Stimulated activated CD8-positive, alpha-beta memory T cell treated with anti-CD3 and anti-CD28 coated beads, Interleukin-15, amount 100 ng/mL, for 1 hour (primary cell): ENCODE measurements around the gene SLC29A1.
"Not testable (repeated sequence)": the region's sequence is repeated elsewhere in the genome, so short reads cannot be mapped to it uniquely, and the experiment has no call there.

Experiments used
- DNase-seq: peaks from one replicate; pipeline ENCODE4 v3.0.0-alpha.2; 2020; ENCODE audit warnings: low read depth

The SLC29A1 gene

DNA sequence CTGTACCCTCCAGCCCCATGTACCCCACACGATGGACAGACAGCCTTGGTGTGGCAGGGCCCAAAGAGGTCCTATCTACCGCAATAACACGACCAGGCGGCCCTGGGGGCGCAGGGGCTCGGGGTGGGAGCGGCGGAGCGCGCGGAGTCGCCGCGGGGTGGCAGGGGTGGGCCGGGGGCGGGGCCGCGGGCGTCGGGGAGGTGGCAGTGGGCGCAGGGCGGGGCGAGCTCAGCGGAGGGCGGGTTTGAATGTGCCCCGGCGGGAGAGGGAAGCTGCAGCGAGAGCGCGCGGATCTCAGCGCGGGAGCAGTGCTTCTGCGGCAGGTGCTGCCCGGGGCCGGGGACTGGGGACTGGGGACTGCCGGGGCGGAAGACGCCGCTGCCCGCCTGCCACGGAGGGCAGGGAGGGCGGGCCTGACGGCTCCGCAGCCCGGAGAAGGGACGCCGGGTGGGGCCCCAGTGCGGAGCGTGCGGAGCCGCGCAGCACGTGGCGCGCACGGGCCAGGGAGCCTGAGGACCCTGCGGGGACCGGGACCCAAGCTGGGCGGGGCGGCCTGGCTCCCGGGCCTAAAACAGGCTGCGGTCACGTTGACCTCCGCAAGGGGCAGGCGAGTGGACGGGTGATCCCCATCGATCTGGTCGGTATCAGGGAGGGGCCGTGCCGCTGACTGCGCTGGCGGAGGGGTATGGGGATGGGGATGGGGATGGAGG, at the start of gene SLC29A1:
SLC29A1 (plus strand) TSS at position 277 of the 710 bp plus-strand sequence. CDS start 3,719 bp downstream, outside the sequence.
- DNase-seq, result peak; percentile 63

DNA sequence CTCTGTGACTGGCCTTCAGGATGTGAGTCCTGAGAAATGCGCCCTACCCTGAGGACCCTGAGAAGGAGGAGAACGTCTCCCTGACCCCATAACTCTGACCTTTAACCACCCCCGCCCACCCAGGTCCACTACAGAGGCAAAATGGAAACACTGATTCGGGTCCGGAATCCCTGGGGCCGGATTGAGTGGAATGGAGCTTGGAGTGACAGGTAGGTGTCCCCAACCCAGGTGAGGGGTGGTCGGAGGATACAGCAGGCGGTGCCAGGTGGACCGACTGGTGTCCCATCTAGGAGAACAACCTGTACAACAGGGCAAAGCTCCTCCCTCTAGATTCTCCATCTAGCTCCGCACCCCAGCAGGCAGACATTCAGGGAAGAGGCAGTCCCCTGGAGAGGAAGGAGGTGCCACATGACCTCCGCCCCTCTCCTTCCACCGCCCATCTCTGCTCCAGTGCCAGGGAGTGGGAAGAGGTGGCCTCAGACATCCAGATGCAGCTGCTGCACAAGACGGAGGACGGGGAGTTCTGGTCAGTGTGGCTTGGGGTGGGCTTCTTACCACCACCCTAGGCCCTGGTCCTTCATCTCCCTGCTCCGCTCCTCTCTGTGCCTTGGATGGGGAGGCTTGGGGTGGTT, 47.1 kb upstream of the SLC29A1 start:
- DNase-seq, result no peak

DNA sequence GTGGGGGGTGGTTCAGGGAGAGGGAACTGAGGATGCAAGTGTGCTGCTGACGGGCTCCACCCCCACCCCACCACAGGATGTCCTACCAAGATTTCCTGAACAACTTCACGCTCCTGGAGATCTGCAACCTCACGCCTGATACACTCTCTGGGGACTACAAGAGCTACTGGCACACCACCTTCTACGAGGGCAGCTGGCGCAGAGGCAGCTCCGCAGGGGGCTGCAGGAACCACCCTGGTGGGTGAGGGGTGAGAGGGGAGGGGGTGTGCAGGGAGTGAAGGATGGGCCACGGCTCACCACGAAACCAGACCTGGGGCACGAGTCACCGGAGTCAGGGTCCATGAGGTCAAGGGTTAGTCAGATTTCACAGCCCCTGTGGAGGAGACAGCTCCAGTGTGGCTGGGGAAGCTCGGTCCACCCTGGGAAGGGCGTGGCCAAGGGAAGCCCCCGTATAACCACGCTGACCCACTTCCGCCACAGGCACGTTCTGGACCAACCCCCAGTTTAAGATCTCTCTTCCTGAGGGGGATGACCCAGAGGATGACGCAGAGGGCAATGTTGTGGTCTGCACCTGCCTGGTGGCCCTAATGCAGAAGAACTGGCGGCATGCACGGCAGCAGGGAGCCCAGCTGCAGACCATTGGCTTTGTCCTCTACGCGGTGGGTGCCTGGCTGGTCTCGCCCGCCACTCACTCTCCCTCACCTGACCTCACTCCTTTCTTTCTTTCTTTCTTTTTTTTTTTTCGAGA, 46.5 kb upstream of the SLC29A1 start:
- DNase-seq, result no peak

DNA sequence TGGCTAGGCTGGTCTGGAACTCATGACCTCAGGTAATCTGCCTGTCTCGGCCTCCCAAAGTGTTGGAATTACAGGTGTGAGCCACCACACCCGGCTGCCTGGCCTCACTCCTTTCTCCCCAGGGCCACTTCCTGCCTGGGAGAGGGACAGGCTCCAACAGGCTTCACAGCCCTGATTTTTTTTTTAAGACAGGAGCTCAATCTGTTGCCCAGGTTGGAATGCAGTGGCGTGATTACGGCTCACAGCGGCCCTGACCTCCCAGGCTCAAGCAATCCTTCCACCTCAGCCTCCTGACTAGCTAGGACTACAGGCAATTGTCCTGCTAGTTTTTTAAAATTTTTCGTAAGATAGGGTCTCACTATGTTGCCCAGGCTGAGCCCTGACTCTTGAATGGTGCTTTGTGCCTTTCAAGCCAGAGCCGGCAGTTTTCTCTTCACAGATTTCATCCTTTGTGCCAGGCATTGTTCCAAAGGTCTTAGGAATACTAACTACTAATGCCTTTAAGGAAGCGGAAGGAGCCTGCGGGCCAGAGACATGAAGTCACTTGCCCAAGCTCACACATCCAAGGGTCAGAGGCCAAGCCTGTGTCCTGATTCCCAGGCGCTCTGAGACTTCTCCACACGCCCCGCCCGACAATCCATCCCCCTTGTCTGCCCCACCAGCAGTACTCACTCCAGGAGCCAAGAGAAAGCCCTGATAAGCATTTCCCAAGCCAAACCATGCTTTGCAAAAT, 45.5 kb upstream of the SLC29A1 start:
- no peak for DNase-seq

DNA sequence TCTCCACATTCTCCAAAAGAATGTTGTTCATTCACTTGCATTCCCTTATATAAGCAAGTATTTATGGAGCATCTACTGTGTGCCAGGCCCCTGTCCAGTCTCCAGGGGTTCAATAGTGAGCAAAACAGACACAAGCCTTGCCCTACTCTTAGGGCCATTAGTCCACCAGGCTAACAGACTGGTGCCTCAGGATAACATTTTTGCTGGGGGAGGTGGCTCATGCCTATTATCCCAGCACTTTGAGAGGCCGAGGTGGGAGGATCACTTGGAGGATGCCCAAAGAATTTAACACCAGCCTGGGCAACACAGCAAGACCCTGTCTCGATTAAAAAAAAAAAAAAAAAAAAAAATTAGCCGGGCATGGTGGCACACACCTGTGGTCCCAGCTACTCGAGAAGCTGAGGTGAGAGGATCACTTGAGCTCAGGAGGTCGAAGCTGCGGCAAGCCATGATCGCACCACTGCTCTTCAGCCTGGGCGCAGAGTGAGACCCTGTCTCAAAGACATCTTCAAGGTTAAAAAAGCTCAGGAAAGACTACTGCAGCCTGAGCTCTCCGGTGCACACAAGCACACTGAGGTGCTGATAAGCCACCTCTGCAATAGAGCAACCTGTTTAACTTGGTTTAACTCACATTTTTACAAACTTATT, 44.8 kb upstream of the SLC29A1 start:
- DNase-seq, result no peak

DNA sequence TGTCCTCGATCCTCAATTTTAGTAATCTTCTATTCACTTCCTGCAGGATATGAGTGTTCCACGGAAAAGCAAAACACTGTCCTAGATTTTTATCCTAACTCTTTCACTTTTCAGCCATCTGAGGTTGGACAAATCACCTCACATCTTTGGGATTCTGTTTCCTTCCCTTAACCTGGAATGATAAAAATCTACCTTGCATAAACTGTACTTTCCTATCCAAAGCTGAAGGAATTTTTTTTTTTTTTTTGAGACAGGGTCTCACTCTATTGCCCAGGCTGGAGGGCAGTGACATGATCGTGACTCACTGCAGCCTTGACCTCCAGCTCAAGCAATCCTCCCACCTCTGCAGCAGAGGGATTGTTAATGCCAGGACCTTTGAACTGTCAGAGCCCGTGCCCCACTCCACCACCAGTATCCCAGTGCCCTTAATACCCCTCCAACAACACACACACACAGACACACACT, 44.3 kb upstream of the SLC29A1 start:
- DNase-seq, result no peak

DNA sequence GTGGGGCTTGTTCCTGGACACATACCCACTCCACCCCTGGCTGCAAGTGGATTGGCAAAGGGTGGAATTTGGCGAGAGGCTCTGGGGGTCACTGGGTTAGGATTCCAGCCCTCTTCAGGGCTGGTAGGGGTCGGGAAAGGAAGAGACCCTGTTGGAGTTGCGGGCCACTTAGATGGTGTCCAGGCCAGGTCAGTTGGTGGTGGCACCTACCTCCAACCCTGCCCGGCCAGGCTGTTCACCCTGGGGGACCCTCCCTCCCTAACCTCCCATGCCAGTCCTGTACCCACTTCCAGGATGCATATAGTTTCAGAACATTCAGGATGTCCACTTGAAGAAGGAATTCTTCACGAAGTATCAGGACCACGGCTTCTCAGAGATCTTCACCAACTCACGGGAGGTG, 43.7 kb upstream of the SLC29A1 start:
- no peak for DNase-seq

DNA sequence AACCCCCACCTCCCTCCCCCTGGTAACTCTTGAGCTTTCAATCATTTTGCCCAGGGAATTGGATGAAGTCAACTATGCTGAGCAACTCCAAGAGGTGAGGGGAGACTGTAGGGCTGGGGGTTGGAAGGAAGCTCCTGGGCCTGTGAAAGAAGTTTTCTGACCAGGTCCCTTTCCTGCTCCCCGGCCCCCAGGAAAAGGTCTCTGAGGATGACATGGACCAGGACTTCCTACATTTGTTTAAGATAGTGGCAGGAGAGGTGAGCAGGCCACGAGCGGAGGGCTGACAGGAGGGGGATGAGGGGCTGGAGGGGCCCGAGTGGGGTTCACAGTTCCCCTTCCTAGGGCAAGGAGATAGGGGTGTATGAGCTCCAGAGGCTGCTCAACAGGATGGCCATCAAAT, 43.0 kb upstream of the SLC29A1 start:
- no peak for DNase-seq

DNA sequence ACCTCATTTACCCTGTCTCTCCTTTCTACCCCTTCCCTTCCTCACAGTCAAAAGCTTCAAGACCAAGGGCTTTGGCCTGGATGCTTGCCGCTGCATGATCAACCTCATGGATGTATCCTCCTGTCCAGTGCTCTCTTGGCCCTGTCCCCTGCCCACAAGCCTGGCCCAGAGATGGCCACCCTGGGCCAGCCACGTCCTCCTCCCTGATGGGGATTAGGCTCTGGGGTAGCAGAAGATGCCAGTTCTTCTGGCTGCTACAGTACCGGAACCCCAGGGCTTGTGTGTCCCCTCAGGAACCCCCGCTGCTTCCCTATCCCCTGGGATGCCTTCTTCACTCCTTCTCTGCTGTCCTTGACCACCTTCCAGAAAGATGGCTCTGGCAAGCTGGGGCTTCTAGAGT, 42.5 kb upstream of the SLC29A1 start:
- no peak for DNase-seq

DNA sequence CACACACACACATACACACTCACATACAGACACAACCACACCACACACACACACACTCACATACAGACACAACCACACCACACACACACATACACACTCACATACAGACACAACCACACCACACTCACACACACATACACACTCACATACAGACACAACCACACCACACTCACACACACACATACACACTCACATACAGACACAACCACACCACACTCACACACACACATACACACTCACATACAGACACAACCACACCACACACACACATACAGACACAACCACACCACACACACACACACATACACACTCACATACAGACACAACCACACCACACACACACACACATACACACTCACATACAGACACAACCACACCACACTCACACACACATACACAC, 41.6 kb upstream of the SLC29A1 start:
- DNase-seq, result not testable (repeated sequence)

DNA sequence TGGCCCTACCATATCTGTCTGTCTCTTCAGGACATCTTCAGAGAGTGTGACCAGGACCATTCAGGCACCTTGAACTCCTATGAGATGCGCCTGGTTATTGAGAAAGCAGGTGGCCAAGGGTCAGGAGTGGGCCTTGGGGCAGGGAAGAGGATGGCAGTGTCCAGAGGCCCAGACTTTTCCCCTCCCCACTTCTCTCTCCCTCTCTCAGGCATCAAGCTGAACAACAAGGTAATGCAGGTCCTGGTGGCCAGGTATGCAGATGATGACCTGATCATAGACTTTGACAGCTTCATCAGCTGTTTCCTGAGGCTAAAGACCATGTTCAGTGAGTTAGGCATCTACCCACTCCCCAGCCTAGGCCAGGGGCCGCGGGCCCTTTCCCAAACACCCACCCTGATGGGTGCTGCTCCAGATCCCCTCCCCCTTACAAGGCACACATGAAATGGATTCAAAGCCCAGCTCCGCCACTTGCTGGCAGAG, 40.4 kb upstream of the SLC29A1 start:
- no peak for DNase-seq

DNA sequence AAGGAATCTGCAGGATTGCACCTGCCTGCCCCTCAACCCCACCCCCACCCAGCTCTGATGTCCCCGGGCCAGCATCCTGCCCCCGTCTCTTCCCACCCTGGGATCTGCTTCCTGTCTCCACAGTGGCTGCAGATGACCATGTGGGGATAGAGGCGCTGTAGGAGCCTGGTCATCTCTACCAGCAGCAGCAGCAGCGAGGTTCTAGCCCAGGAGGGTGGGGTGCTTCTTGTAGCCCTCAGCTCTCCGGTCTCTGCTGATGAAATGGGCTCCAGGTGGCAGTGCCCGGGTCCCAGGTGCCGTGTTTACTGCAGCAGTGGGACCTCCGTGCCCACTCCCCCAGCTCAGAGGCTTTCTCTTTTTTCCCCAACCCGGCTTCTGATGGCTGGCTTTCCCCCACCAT, 39.6 kb upstream of the SLC29A1 start:
- DNase-seq, result no peak

DNA sequence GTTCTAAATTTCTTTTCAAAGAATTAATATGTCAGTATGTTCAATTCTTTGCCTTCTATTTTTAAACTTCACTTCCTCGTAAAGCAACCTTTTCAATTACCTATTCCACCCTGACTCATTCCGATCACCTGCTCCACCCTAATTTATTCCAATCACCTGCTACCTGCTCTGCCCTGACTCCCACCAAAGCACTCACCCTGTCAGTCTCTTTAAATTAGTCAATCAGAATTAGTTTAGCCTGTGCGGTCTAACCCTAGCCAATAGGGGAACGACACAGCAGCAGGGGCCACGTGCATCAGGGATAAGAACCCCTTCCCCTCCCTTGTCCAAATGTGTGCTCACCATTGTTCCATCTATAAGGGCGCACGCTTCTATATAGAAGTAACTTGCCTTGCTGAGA, 38.0 kb upstream of the SLC29A1 start:
- not testable (repeated sequence) for DNase-seq

DNA sequence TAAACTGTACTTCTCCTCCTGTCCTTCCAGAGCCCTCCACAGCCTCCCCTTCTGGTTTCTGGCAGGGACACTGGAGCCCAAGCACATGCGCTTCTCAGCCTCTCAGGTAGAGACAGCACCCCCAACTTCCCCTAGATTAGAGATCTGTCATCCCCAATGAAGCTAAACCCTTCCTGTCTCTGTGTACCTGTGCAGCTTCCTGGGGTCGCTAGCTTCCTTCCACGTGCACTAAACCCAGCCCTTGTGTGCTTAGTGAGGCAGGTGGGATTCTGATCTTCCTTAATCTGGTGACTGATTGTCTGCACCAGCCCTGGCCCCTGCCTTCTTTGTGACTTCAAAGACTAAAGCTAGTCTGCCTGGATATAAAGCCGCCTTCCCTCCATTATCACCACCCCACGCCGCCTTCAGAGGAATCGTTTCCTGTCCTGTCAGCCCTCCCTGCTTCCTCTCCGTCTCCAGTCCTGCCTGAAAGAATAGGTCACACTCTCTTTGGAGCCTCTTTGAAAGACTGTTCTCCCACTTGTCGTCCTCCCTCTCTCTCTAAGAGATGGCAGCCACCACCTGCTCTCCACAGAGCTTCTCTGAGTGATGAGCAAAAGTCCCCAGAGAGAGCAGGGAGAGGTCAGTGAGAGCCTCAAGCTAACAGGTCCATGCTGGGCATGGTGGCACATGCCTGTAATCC, 37.3 kb upstream of the SLC29A1 start:
- DNase-seq, result no peak

DNA sequence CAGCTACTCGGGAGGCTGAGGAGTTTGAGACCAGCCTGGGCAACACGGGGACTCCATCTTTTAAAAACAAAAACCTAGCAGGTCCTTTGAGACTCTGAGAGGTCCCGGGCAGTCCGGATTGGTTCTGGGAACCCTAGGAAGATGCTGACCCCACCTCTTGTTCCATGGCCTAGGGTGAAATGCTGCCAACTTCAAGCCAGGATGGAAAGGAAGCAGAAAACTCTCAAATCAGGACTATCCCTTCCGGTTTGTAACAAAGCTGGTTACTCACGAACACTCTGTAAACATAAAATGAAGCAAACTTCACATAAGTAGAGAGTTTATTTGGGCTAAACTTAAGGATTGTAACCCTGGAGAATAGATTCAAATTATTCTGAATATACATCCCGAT, 36.8 kb upstream of the SLC29A1 start:
- no peak for DNase-seq

DNA sequence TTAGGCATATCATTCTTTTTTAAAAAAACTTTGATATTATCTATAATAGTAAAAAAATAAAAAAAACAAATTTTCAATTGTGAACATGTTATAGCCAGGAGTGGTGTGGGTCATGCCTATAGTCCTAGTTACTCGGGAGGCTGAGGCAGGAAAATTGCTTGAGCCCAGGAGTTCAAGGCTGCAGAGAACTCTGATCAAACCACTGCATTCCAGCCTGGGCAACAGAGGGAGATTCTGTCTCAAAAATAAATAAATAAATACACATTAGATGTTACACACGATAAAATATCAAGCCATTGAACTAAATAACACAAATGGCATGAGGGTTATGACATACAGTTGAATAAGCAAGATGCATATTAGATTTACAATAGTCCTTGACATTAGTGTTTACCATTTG, 34.6 kb upstream of the SLC29A1 start:
- no peak for DNase-seq

DNA sequence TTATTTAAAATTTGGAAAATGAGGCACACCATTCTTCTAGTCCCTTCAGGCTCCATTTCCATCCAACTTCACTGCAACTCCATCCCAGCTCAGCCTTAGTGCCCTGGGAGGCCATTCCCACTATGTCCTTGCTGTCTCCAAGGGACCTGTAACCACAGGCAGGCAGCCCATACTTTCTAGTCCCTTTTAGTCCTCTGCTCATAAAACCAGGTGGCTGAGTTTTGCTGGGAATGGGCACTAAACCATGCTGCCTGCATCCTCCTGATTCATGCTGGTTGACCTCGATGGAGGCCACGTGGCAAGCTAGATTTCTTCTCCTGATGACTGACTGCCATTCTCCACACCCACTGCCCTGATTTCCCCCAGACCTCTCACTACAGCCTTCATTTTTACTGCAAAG, 34.1 kb upstream of the SLC29A1 start:
- DNase-seq, result no peak

DNA sequence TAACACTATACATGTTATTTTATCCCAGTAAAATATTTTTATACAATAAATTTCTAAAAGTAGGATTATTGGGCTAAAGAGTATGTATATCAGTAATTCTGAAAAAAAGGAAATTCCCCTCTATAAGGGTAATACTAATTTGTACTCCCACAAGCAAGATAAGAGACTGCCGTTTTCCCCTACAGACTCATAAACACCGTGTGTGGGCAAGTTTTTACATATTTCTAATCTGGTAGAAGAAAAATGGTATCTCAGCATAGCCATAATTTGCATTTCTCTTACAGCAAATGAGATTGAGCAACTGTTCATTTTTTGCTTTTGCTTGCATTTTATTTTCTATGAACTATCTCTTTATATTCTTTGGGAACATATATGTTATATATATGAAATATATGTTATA, 32.7 kb upstream of the SLC29A1 start:
- no peak for DNase-seq

DNA sequence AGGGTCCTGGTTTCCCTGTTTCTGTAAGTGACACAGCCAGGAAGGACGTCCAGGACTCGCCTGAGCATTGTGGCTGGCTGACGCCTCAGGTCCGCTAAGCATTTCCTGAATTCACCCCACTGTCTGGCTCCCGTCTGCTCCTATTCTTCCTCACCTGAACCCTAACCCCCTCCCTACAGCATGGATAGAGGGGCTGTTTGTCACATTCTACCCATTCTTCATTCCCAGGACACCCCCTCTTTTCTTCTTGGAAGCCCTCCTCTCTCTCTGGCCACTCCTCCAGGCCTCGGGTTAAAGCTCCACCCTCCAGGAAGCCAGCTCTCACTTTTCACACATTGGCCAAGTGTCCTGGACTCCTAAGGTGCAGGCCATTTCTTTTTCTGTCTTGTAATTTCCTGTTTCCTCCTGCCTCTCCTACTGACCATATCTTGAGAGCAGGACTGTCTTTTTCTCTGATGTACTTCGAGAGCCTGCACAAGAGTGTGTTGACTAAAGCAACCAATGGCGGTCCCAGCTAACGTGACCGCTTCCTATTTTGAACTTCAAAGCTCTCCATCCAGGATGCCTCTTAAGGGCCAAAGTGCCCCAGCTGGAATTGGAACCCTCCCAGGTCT, 30.9 kb upstream of the SLC29A1 start:
- no peak for DNase-seq

DNA sequence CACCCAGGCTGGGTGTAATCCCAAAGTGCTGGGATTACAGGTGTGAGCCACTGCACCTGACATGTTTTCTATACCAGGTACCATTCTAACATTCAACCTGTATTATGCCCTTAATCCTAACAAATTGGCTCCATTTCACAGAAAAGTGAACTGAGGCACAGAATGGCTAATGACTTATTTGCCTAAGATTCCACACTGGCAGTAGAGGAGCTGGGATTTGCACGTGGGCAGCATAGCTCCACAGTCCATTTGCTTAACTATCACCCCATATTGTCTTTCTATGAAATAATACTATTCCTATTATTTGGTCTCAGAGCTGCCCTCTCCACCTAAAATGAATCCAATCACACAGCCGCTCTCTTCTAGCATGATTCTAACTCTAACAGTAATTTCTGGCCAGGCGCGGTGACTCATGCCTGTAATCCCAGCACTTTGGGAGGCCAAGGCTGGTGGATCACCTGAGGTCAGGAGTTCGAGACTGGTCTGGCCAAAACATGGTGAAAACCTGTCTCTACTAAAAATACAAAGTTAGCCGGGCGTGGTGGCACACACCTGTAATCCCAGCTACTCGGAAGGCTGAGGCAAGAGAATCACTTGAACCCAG, 30.0 kb upstream of the SLC29A1 start:
- no peak for DNase-seq
